HCT116 (cell line): Measurements from ENCODE around the gene ARL14EPL. TPM values are rescaled to one million over a fixed set of nuclear protein-coding genes. Genes with fewer than 3 reads are reported as not detected.

Experiments used
- ATAC-seq: fragments of 200-7000 bp; cut with Tn5 transposase; 2 replicates; pipeline ENCODE4 v1.9.1; 2020; ENCODE audit warnings: mild to moderate bottlenecking, moderate library complexity
- BruUV-seq: library from RNA; stranded (reverse); fragments of 400-500 nt; replicated peaks from 2 replicates; lab custom pipeline; 2021; lab: Mats Ljungman, UMichigan
- CTCF ChIA-PET: fragments of 300-600 bp; sonication (Branson Sonifier 250); formaldehyde crosslinking; loops from one replicate; lab custom pipeline; 2021; ENCODE audit warnings: antibody characterized with exemption; lab: Charles Lee
- POLR2A ChIA-PET: fragments of 300-600, 350-600 bp; sonication (Branson Sonifier 250); formaldehyde crosslinking; loops from one replicate; lab custom pipeline; 2021; ENCODE audit warnings: antibody characterized with exemption; lab: Charles Lee
- RAD21 ChIA-PET, 2 experiments: fragments of 300-600 bp; sonication (Branson Sonifier 250); formaldehyde crosslinking; loops; one replicate each; lab custom pipeline; 2023; ENCODE audit warnings: low total read pairs in 2 of 2; ENCODE audit not compliant: uncharacterized antibody in 2 of 2, unreplicated experiment in 2 of 2, low non-redundant PET in 1 of 2; lab: Charles Lee
- DNase-seq: peaks from one replicate; pipeline ENCODE4 v3.0.0-alpha.2; 2010; ENCODE audit warnings: low read depth, low spot score
- H2AFZ ChIP-seq: fragments of 200-600 bp; shearing (Covaris generic), sonication (generic); 2 replicates; pipeline ENCODE4 v1.6.1; 2017; ENCODE audit warnings: low read depth, mixed run types, mixed read lengths, antibody characterized with exemption, low read length; ENCODE audit not compliant: poor library complexity, severe bottlenecking
- H3K27ac ChIP-seq: 2 replicates; pipeline ENCODE4 v1.5.1; 2012; ENCODE audit warnings: low read depth, low read length
- H3K27me3 ChIP-seq: fragments of 200-600 bp; sonication (generic); 2 replicates; pipeline ENCODE4 v1.6.1; 2016; ENCODE audit warnings: mixed run types, low read length, mixed read lengths; ENCODE audit not compliant: insufficient read depth
- H3K36me3 ChIP-seq, 2 experiments: fragments of 200-500 bp in 1 of 2; fragments of 200-600 bp in 1 of 2; sonication (Bioruptor generic) in 1 of 2; sonication (generic) in 1 of 2; 2 replicates each; pipeline versions ENCODE4 v1.5.1 to v1.6.1; 2014 to 2016; ENCODE audit warnings: low read length in 2 of 2, inconsistent platforms in 1 of 2, mixed read lengths in 1 of 2, mixed run types in 1 of 2; ENCODE audit not compliant: insufficient read depth in 2 of 2, control insufficient read depth in 1 of 2
- H3K4me1 ChIP-seq, 2 experiments: fragments of 200-600 bp in 1 of 2; sonication (generic) in 1 of 2; 2 replicates each; pipeline versions ENCODE4 v1.5.1 to v1.6.1; 2012 to 2017; ENCODE audit warnings: low read length in 2 of 2, inconsistent platforms in 1 of 2, mild to moderate bottlenecking in 1 of 2, mixed read lengths in 1 of 2, mixed run types in 1 of 2, moderate library complexity in 1 of 2; ENCODE audit not compliant: insufficient read depth in 2 of 2, control insufficient read depth in 1 of 2
- H3K4me2 ChIP-seq: fragments of 200-600 bp; sonication (generic); 2 replicates; pipeline ENCODE4 v1.6.1; 2017; ENCODE audit warnings: mixed run types, low read length, mixed read lengths
- H3K4me3 ChIP-seq, 2 experiments: fragments of 200-600 bp in 1 of 2; sonication (generic) in 1 of 2; replicated peaks in 1 of 2; 2 replicates each; pipeline ENCODE4 v1.5.1; 2011 to 2016; ENCODE audit warnings: low read length in 2 of 2, control low read depth in 1 of 2, low read depth in 1 of 2, mild to moderate bottlenecking in 1 of 2, mixed read lengths in 1 of 2, mixed run types in 1 of 2
- H3K79me2 ChIP-seq: fragments of 200-600 bp; sonication (generic); 2 replicates; pipeline ENCODE4 v1.6.1; 2017; ENCODE audit warnings: mild to moderate bottlenecking, mixed run types, low read length, moderate library complexity, mixed read lengths; ENCODE audit not compliant: insufficient read depth
- H3K9ac ChIP-seq: fragments of 200-600 bp; sonication (generic); 2 replicates; pipeline ENCODE4 v1.6.1; 2016; ENCODE audit warnings: low read length, mixed read lengths
- H3K9me2 ChIP-seq: fragments of 200-600 bp; sonication (generic), shearing (Covaris generic); 2 replicates; pipeline ENCODE4 v1.6.1; 2017; ENCODE audit warnings: mixed run types, mild to moderate bottlenecking, moderate library complexity; ENCODE audit not compliant: insufficient read depth
- H3K9me3 ChIP-seq, 2 experiments: fragments of 200-500 bp in 1 of 2; fragments of 200-600 bp in 1 of 2; sonication (Bioruptor generic) in 1 of 2; sonication (generic) in 1 of 2; 2 replicates each; pipeline ENCODE4 v1.6.1; 2014 to 2017; ENCODE audit warnings: low read length in 2 of 2, mixed read lengths in 2 of 2, inconsistent platforms in 1 of 2, low read depth in 1 of 2, mild to moderate bottlenecking in 1 of 2, mixed run types in 1 of 2, moderate library complexity in 1 of 2; ENCODE audit not compliant: control insufficient read depth in 1 of 2, insufficient read depth in 1 of 2
- H4K20me1 ChIP-seq: fragments of 200-600 bp; sonication (generic), shearing (Covaris generic); 2 replicates; pipeline ENCODE4 v1.6.1; 2017; ENCODE audit warnings: mixed run types, mild to moderate bottlenecking, moderate library complexity; ENCODE audit not compliant: insufficient read depth
- CBX3 ChIP-seq: IDR thresholded peaks from 2 replicates; pipeline ENCODE4 v1.6.1; 2012; ENCODE audit warnings: low read depth
- CEBPB ChIP-seq: IDR thresholded peaks from 2 replicates; pipeline ENCODE4 v1.6.1; 2012; ENCODE audit warnings: low read depth
- CTCF ChIP-seq, 3 experiments: fragments of 200-600 bp in 1 of 3; sonication (generic) in 1 of 3; IDR thresholded peaks in 2 of 3; conservative IDR thresholded peaks in 1 of 3; 2 replicates each; pipeline ENCODE4 v1.5.1; 2012 to 2017; ENCODE audit warnings: low read depth in 2 of 3, low read length in 2 of 3, antibody characterized with exemption in 1 of 3, borderline replicate concordance in 1 of 3, control low read depth in 1 of 3, mild to moderate bottlenecking in 1 of 3, mixed read lengths in 1 of 3, mixed run types in 1 of 3, moderate library complexity in 1 of 3; ENCODE audit not compliant: insufficient read depth in 1 of 3
- POLR2A ChIP-seq: IDR thresholded peaks from 2 replicates; pipeline ENCODE4 v1.7.0; 2011; ENCODE audit warnings: borderline replicate concordance; ENCODE audit not compliant: insufficient read depth, insufficient read length; ENCODE audit errors: extremely low read depth
- POLR2AphosphoS5 ChIP-seq: IDR thresholded peaks from 2 replicates; pipeline ENCODE4 v1.6.1; 2011; ENCODE audit warnings: mild to moderate bottlenecking, low read depth, low read length, moderate library complexity
- RAD21 ChIP-seq: IDR thresholded peaks from 2 replicates; pipeline ENCODE4 v1.6.1; 2012; ENCODE audit warnings: low read depth, mild to moderate bottlenecking
- TCF7L2 ChIP-seq: IDR thresholded peaks from 2 replicates; pipeline ENCODE4 v1.7.0; 2011; ENCODE audit warnings: borderline replicate concordance, inconsistent platforms; ENCODE audit not compliant: insufficient read depth, insufficient read length; ENCODE audit errors: extremely low read depth
- ZBTB33 ChIP-seq: IDR thresholded peaks from 2 replicates; pipeline ENCODE4 v1.6.1; 2011; ENCODE audit warnings: mild to moderate bottlenecking, low read length, moderate library complexity; ENCODE audit not compliant: insufficient replicate concordance; ENCODE audit errors: extremely low read depth
- intact Hi-C: fragments of 100-400 bp; cut with micrococcal nuclease; formaldehyde crosslinking; loops from 2 replicates; pipeline ENCODE4 v1.10.0; 2022
- total RNA-seq: library from RNA; stranded (reverse); gene quantifications from one replicate; pipeline ENCODE4 v1.2.1, GENCODE V29; 2021; ENCODE audit not compliant: unreplicated experiment

ARL14EPL gene
- total RNA-seq, 1 experiment from 2014 or later, result 22.9 TPM

GRCh38 chr5:116062352-116062751, 30.1 kb downstream of the ARL14EPL start:
- no peaks in the 10 kb centered on the region for H3K27me3 ChIP-seq
- no peaks in the 10 kb centered on the region for H3K9me2 ChIP-seq
- no peak overlapping the region for H3K9ac ChIP-seq
- peak; percentile 42; the same call in 1 of the 2 replicates for ATAC-seq
- BruUV-seq, result no TSS peak
- DNase-seq, result no peak
- no peak overlapping the region for H3K27ac ChIP-seq
- peaks cover 4 to 49% of the 10 kb centered on the region in 2 experiments; a peak in 3 of 4 replicates for H3K4me1 ChIP-seq
- intact Hi-C loops, result no loop called here
- H3K79me2 ChIP-seq, result no peaks in the 10 kb centered on the region
- H3K4me3 ChIP-seq, result no peak overlapping the region
- no peak overlapping the region for H3K4me2 ChIP-seq
- H2AFZ ChIP-seq, result no peak overlapping the region
- no peak for TF ChIP-seq POLR2A
- no peak for TF ChIP-seq CEBPB
- no peak for TF ChIP-seq ZBTB33
- TF ChIP-seq RAD21, result peak; percentile 71
- TF ChIP-seq POLR2AphosphoS5, result no peak
- peak; percentile 22 to 56 (median 38); a peak in 4 of 6 replicates for TF ChIP-seq CTCF (IDR thresholded peaks at IDR 0.05 in 2 of 3, conservative IDR thresholded peaks at IDR 0.05 in 1 of 3; ENCODE audit: borderline replicate concordance in 1 of 3, insufficient read depth in 1 of 3, low read depth in 2 of 3, low read length in 2 of 3)
- no peak for TF ChIP-seq TCF7L2
- peak; percentile 65; the same call in 1 of the 2 replicates for TF ChIP-seq CBX3
- ChIA-PET POLR2A (no interaction called here), CTCF (interaction anchor here (1.1 to 2.1 kb wide), 2 partner anchors 174 to 428 kb away, joined by 3 to 7 read pairs; no protein-coding TSS in a partner anchor), RAD21 (no interaction called here)
- H3K9me3 ChIP-seq, result no peaks in the 10 kb centered on the region
- H3K36me3 ChIP-seq, result no peaks in the 10 kb centered on the region
- H4K20me1 ChIP-seq, result no peaks in the 10 kb centered on the region
